ENCODE data around the gene GEMIN7. TPM values are rescaled to one million over a fixed set of nuclear protein-coding genes. Genes with fewer than 3 reads are reported as not detected.
"Not testable (repeated sequence)": the region's sequence is repeated elsewhere in the genome, so short reads cannot be mapped to it uniquely, and the experiment has no call there.

Gene GEMIN7
- total and polyA plus RNA-seq, 12 donors: 4.0 to 29.0 (median 16.3) TPM

DNA sequence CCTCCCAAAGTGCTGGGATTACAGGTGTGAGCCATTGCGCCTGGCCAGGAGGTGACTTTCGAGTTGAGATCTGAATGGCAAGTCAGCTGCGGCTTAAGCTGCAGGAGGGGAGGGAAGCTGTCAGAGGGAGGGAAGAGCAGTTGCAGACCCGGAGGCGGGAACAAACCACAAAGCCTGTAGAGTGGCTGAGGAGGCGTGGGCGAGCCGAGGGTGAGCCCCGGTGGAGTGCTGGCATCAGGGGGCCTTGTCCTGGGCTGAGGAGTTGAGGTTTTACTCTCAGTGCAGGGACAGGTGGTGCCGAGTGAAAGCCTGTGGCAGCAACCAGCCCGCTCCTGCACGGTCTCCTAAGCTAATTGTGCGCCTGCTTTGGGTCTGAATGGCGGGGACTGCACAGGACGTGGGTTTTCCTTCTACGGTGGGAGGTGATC is 38.1 kb downstream of the GEMIN7 start:
- intact Hi-C loops (cut with DNase I): no loop called here
- Histone ChIP-seq H3K9me3 (replicated peaks in 1 of 3) (no peaks in the 10 kb centered on the region), H3K27ac (peak overlapping the region; percentile 3 to 92 (median 89)), H3K36me3 (replicated peaks in 1 of 2) (no peaks in the 10 kb centered on the region), H3K4me1 (replicated peaks in 1 of 2) (peaks cover 24 to 42% of the 10 kb centered on the region in 2 donors), H3K4me3 (no peak overlapping the region), H3K27me3 (no peaks in the 10 kb centered on the region)
- no peak for DNase-seq
- 51 to 65% (median 62%) methylated on average over 9 to 16 of the region's 16 CpGs for WGBS, 4 donors
- TF ChIP-seq CTCF (IDR thresholded peaks at IDR 0.05): no peak

DNA sequence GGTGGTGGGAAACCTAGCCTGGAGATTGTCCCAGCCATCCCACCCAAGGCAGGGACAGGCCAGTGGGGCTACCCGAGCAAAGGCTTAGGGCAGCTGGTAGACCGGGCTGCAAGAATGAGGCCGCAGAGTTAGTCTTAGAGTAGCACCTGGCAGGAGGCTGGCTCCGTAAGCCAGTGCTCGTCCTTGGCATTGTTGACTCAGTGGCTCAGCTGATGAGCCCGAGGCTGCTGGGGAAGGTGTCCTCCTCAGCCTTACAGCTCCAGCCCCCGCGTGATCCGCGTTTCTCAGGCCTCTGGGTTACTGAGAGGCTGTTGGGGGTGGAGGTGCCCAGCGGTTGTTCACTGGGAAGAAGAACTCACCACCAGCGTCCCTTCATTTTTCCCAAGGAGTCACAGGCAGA is 38.6 kb downstream of the GEMIN7 start:
- WGBS, 4 donors: 12 to 47% (median 39%) methylated on average over 8 to 12 of the region's 12 CpGs
- H3K4me1 ChIP-seq (replicated peaks in 1 of 2): peaks cover 24 to 46% of the 10 kb centered on the region in 2 donors
- no peaks in the 10 kb centered on the region for H3K27me3 ChIP-seq
- peak; percentile 75 to 95 (median 81) for DNase-seq
- no peaks in the 10 kb centered on the region for H3K9me3 ChIP-seq (replicated peaks in 1 of 3)
- H3K27ac ChIP-seq: peak overlapping the region; percentile 3 to 92 (median 89)
- no peak overlapping the region for H3K4me3 ChIP-seq
- TF ChIP-seq CTCF (IDR thresholded peaks at IDR 0.05): no peak
- TF ChIP-seq POLR2A (IDR thresholded peaks at IDR 0.05): peak in 1 of 2 donors; percentile 74
- intact Hi-C loops (cut with DNase I): no loop called here
- no peaks in the 10 kb centered on the region for H3K36me3 ChIP-seq (replicated peaks in 1 of 2)

- H3K4me1 ChIP-seq (replicated peaks in 1 of 2): peaks cover 24 to 50% of the 10 kb centered on the region in 2 donors
- TF ChIP-seq CTCF (IDR thresholded peaks at IDR 0.05) (no peak), POLR2A (IDR thresholded peaks at IDR 0.05) (peak in 1 of 2 donors; percentile 3)
- H3K27me3 ChIP-seq: no peaks in the 10 kb centered on the region
- intact Hi-C loops (cut with DNase I): no loop called here
- no peaks in the 10 kb centered on the region for H3K9me3 ChIP-seq (replicated peaks in 1 of 3)
- 14 to 76% (median 41%) methylated on average over 1 to 5 of the region's 5 CpGs for WGBS, 4 donors
- peak overlapping the region; percentile 14 to 92 (median 89) for H3K27ac ChIP-seq
- no peaks in the 10 kb centered on the region for H3K36me3 ChIP-seq (replicated peaks in 1 of 2)
- DNase-seq: no peak
- H3K4me3 ChIP-seq: no peak overlapping the region
Measured at GRCh38 chr19:45118106-45118505, 39.0 kb downstream of the GEMIN7 start.

DNA sequence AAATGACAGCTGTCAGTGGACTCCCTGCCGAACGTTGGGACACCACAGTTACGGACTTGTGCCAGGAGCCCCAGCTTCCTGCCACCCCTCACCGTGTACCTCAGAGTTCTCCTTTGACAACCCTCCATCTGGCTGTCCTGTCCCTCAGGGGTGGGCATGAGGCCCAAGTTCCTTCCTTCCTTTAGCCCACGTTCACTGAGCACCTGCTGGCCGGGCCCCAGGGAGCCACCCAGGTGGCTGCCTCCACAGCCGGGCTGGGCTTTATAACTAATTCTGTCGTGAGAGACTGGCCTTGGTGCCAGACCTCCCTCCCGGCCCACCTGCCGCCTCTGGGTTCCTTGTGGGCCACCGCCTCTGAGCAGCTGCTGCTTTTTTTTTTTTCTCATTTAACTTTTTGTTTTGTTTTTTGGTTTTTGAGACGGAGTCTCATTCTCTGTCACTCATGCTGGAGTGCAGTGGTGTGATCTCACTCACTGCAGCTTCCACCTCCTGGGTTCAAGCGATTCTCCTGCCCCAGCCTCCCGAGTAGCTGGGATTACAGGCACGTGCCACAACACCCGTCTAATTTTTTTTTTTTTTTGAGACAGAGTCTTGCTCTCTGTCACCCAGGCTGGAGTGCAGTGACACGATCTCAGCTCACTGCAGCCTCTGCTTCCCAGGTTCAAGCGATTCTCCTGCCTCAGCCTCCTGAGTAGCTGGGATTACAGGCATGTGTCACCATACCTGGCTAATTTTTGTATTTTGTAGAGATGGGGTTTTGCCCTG is 39.7 kb downstream of the GEMIN7 start:
- H3K4me3 ChIP-seq; intact Hi-C loops (cut with DNase I); H3K36me3 ChIP-seq (replicated peaks in 1 of 2); H3K27me3 ChIP-seq; DNase-seq; H3K9me3 ChIP-seq (replicated peaks in 1 of 3): not testable (repeated sequence)
- H3K27ac ChIP-seq: peak overlapping the region in 4 of 5 donors; percentile 25 to 92 (median 90)
- WGBS, 4 donors: 42 to 60% (median 50%) methylated on average over 14 to 18 of the region's 18 CpGs
- H3K4me1 ChIP-seq (replicated peaks in 1 of 2): peaks cover 24 to 44% of the 10 kb centered on the region in 2 donors

- intact Hi-C loops (cut with DNase I): no loop called here
- no peak for TF ChIP-seq CTCF (IDR thresholded peaks at IDR 0.05)
- no peak for TF ChIP-seq POLR2A (IDR thresholded peaks at IDR 0.05)
- Histone ChIP-seq H3K9me3 (replicated peaks in 1 of 3) (no peaks in the 10 kb centered on the region), H3K4me3 (no peak overlapping the region), H3K27ac (peak overlapping the region in 1 of 5 donors; percentile 92), H3K36me3 (replicated peaks in 1 of 2) (no peaks in the 10 kb centered on the region), H3K27me3 (no peaks in the 10 kb centered on the region), H3K4me1 (replicated peaks in 1 of 2) (peaks cover 24 to 44% of the 10 kb centered on the region in 2 donors)
- 85 to 92% (median 88%) methylated on average over 6 of the region's 6 CpGs for WGBS, 4 donors
- no peak for DNase-seq
Measured at GRCh38 chr19:45119582-45119981, 40.5 kb downstream of the GEMIN7 start.

Measured in adrenal gland (tissue), 12 donors.